Mucosa of descending colon (tissue), 3 donors: ENCODE results near the gene CGNL1. TPM values are rescaled to one million over a fixed set of nuclear protein-coding genes. Genes with fewer than 3 reads are reported as not detected.

Source experiments
- ATAC-seq: fragments of 200-7000 bp; cut with Tn5 transposase; one replicate; pipeline ENCODE4 v1.9.1; 2020; ENCODE audit warnings: mild to moderate bottlenecking, moderate library complexity
- DNase-seq, 3 donors: peaks; one replicate each; pipeline ENCODE4 v3.0.0-alpha.2; 2020
- H3K36me3 ChIP-seq: fragments of 200-600 bp; one replicate; pipeline ENCODE4 v1.8.0; 2021; ENCODE audit warnings: low read depth, mild to moderate bottlenecking
- H3K4me1 ChIP-seq: fragments of 200-600 bp; one replicate; pipeline ENCODE4 v1.8.0; 2021; ENCODE audit warnings: low read depth, mild to moderate bottlenecking
- H3K4me3 ChIP-seq: fragments of 200-600 bp; one replicate; pipeline ENCODE4 v1.8.0; 2021; ENCODE audit warnings: mild to moderate bottlenecking
- H3K9me3 ChIP-seq: fragments of 200-600 bp; one replicate; pipeline ENCODE4 v1.8.0; 2021; ENCODE audit warnings: mild to moderate bottlenecking
- intact Hi-C, 2 donors: fragments of 100-400 bp; cut with DNase I in 1 of 2; cut with micrococcal nuclease in 1 of 2; formaldehyde crosslinking; loops; one replicate each; pipeline versions ENCODE4 v1.11.0 to v1.11.1; 2022; cut with DNase I, micrococcal nuclease
- total RNA-seq, 3 donors: library from RNA; stranded (reverse); fragmentation: NEBNext Ultra II Directional in 2 of 3; extraction: Animal tissue kit (Norgen Biotek cat#: 25700) in 2 of 3; gene quantifications; one replicate each; pipeline versions ENCODE4 v1.2.1 to v1.2.4, GENCODE V29; 2021 to 2023
- TF ChIP-seq, protein P1 (sequence below): fragments of 200-600 bp; IDR thresholded peaks from one replicate; pipeline ENCODE4 v1.8.0; 2022; ENCODE audit warnings: antibody characterized with exemption, mild to moderate bottlenecking
- donor health status: DM: no; HTN: no; CAD: no; lungs with moderate emphysema.
- donor health status: DM: no; HTN: no; CAD: no.
- donor health status: DM: no; HTN: yes; CAD: no.

The CGNL1 gene
- total RNA-seq, 3 donors from 2014 or later, result 3.3 to 4.5 (median 3.9) TPM

DNA sequence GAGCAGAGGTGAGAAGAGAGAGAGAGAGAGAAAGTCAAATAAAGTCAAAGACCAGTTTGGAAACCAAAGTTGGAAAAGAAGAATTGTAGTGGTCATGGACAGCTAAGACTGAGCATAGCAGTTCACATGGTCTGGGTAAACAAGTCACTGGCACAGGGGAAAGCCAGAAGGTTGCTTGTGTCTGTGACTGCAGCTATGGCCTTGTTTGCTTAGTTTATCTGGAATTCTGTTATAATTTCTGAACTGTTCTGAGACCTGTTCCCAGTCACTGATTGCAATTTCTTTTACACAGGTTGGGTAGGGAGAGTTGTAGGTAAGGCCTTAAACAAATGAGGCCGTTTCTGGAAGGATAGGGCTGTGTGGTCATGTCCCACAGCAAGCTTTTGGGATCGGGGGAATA lies 172.0 kb downstream of the CGNL1 start:
- intact Hi-C loops, result no loop called here
- ATAC-seq, result peak; percentile 66
- TF ChIP-seq, protein P1, sequence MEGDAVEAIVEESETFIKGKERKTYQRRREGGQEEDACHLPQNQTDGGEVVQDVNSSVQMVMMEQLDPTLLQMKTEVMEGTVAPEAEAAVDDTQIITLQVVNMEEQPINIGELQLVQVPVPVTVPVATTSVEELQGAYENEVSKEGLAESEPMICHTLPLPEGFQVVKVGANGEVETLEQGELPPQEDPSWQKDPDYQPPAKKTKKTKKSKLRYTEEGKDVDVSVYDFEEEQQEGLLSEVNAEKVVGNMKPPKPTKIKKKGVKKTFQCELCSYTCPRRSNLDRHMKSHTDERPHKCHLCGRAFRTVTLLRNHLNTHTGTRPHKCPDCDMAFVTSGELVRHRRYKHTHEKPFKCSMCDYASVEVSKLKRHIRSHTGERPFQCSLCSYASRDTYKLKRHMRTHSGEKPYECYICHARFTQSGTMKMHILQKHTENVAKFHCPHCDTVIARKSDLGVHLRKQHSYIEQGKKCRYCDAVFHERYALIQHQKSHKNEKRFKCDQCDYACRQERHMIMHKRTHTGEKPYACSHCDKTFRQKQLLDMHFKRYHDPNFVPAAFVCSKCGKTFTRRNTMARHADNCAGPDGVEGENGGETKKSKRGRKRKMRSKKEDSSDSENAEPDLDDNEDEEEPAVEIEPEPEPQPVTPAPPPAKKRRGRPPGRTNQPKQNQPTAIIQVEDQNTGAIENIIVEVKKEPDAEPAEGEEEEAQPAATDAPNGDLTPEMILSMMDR, result no peak
- Histone ChIP-seq H3K36me3 (no peaks in the 10 kb centered on the region), H3K9me3 (no peaks in the 10 kb centered on the region), H3K4me3 (no peak overlapping the region), H3K4me1 (peaks cover 17% of the 10 kb centered on the region)
- DNase-seq, result no peak

DNA sequence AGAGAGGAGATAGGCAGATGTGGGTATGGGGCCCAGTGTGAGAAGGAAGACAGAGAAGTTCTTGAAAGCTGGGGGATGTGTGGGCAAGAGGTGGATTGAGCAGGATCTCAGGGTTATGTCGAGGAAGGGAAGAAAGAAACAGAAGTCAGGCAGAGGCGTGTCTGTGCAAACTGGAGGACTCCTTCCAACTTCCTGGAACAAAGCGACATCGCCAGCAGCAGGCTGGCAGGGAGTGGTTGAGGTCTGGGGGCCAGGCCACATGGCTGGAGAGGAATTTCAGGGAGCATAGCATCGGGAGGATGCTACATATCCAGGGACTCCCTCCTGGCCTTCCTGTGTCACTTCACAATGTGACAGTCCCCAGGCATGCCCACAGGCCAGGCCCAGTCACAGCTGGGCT lies 172.5 kb downstream of the CGNL1 start:
- intact Hi-C loops, result no loop called here
- ATAC-seq, result peak; percentile 83

DNA sequence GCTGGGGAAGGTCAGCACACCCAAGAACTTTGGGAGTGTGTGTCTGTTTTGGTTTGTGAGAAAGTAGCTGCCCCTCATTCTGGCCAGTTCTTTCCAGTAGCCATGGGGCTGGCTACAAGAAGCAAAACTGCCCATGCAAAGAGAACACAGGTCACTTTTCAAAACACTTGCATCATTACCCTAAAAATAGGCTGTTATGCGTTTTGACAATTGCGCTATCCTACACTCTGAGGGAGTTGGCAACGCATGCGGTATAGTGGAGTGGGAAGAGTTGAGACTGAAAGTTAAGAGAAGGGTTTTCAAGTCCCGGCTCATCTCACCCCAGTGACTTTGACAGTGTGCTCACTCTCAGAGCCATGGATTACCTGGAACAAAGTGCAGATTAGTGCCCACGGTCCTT lies 173.6 kb downstream of the CGNL1 start:
- Histone ChIP-seq H3K9me3 (no peaks in the 10 kb centered on the region), H3K4me1 (peaks cover 17% of the 10 kb centered on the region), H3K36me3 (no peaks in the 10 kb centered on the region), H3K4me3 (no peak overlapping the region)
- ATAC-seq (no peak), DNase-seq (no peak)
- TF ChIP-seq, protein P1, result no peak
- intact Hi-C loops, result no loop called here

More for the DNA sequence above, 172.5 kb downstream of the CGNL1 start:
- Histone ChIP-seq H3K4me3 (no peak overlapping the region), H3K4me1 (peaks cover 17% of the 10 kb centered on the region), H3K9me3 (no peaks in the 10 kb centered on the region), H3K36me3 (no peaks in the 10 kb centered on the region)
- TF ChIP-seq, protein P1, result no peak
- peak in 2 of 3 donors; percentile 54 to 61 for DNase-seq

DNA sequence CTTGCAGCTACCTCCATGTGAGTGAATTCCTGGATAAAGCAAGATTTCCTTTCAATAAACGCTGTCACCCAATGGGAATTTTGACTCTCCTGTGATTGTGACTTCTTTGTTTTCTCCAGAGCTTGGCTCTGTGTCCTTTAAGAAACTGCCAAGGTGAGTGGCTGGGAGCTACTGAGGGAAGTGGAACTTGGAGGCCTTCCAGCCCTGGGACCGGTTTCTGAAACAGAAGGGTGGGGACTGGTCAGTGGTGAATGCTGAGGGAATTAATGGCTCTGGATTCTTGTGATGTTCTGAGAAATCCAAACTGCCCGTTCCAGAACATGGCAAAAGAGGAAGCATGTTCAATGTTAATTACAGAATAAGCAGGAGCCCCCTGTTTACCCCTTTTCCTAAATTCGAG lies 174.3 kb downstream of the CGNL1 start:
- Histone ChIP-seq H3K9me3 (no peaks in the 10 kb centered on the region), H3K36me3 (no peaks in the 10 kb centered on the region), H3K4me3 (no peak overlapping the region), H3K4me1 (peaks cover 17% of the 10 kb centered on the region)
- ATAC-seq (peak; percentile 50), DNase-seq (peak in 2 of 3 donors; percentile 71 to 81)
- intact Hi-C loops, result no loop called here
- TF ChIP-seq, protein P1, result no peak

DNA sequence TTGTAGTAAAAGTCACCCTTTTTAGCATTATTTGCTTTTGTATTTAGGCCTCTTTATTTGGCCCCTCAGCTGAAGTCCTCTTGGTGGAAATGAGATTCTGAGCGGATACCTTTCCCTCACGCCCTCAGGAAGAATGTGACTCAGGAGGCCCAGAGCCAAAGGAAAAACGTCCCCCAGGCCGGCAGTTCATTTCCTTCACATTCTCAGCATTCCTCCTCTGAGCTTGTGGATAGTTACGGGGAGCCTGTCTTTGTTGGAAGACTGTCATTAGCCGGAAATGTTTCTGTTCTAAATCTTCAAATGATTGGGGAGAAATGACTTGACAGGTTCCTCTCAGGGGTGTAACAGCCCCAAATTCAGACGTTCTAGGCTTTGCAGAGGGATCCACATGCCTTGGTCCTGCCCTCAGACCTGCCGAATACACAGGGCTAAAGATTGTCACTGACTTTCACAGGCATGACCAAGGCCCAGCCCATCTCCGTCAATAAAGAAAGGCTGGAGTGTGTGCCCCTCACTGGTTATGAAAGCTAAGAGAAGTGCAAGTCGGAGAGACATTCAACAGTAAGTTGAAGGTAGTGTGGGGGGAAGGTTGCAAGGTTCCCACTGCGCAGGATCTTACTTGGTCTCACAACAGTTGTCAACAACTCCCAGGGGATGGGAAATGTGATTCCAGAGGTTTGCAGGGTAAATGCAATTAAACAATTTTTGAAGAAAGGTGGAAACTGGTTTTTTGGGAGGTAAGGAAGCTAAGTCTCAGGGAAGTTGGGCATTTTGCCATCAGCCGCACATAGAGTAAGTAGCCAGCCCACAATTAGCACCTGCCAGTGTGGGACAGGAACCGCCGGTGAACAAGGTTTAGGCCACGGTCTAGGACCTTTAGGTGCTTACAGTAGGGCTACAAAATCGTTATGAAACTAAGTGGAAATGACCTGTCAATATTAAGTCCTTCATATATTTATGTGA lies 175.7 kb downstream of the CGNL1 start:
- no peak for DNase-seq
- TF ChIP-seq, protein P1, result no peak
- intact Hi-C loops, result no loop called here
- Histone ChIP-seq H3K36me3 (no peaks in the 10 kb centered on the region), H3K4me1 (peaks cover 17% of the 10 kb centered on the region), H3K9me3 (no peaks in the 10 kb centered on the region), H3K4me3 (no peak overlapping the region)
- ATAC-seq, result no peak
